ENCODE data around the gene CREBBP.

CREBBP gene

DNA sequence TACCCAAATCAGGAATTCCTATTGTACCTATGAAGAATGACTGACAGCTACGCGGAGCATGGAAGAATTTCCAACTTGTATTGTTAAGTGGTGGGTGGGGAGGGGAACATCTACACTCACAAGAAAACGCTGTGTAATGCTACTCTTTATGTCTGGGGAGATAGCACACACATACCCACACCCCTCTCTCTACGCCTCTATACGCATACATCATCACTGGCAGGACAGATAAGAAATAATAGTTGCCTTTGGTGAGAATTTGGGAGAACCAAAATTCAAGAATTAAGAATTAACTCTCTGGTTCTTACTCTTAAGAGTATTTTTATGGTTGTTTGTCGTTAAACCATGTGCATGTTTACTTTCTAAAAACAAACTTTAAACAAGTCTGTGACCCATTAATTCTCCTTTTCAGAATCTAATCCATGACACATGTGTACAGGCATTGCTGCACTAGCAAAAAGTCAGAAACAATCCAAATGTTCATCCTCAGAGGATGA, 33.9 kb downstream of the CREBBP start:
- Histone ChIP-seq H3K27ac (ENCODE audit: insufficient read depth in 1 of 2, low read depth in 1 of 2, low read length in 2 of 2, poor library complexity in 1 of 2, severe bottlenecking in 2 of 2) (no peak overlapping the region), H3K9me3 (ENCODE audit: control extremely low read depth in 1 of 5, control insufficient read depth in 4 of 5, insufficient read depth in 2 of 5, low read depth in 1 of 5, low read length in 4 of 5) (no peaks in the 10 kb centered on the region), H3K4me3 (ENCODE audit: control insufficient read depth in 1 of 7, extremely low read depth in 1 of 7, insufficient read depth in 4 of 7, low read depth in 2 of 7, low read length in 6 of 7) (no peak overlapping the region), H3K36me3 (ENCODE audit: control insufficient read depth in 4 of 4, insufficient read depth in 4 of 4, low read length in 3 of 4) (peaks cover 9 to 29% (median 19%) of the 10 kb centered on the region in 4 experiments), H3K4me1 (ENCODE audit: control extremely low read depth in 1 of 4, control insufficient read depth in 4 of 4, insufficient read depth in 4 of 4, low read length in 3 of 4) (peaks cover 5 to 12% (median 9%) of the 10 kb centered on the region in 4 experiments), H3K27me3 (replicated peaks in 2 of 5; ENCODE audit: control insufficient read depth in 4 of 5, insufficient read depth in 5 of 5, low read length in 4 of 5) (no peaks in the 10 kb centered on the region)
- CTCF ChIA-PET: no interaction called here
- WGBS (ENCODE audit: insufficient coverage): no CpG with 5 or more reads among the region's 6 CpGs
- POLR2A ChIA-PET: no interaction called here
- peak; percentile 36 to 72 (median 51) for DNase-seq

DNA sequence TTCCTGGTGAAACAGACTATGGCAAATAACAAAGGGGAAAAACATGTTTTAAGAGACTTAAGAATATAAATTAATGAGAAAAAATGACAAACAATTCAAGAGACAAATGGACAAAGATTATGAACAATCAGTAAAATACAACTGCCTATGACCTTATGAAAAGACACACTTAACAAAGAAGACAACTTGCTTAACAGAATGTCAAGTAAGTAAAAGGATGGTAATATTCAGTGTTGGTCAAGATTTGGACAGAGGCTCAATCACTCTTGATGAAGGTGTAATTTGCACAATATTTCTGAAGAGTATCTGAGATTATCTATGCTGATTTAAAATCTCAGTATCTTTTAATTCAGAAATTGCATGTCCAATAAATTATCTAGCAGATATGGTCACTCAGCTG, 34.4 kb downstream of the CREBBP start:
- Histone ChIP-seq H3K4me1 (ENCODE audit: control extremely low read depth in 1 of 4, control insufficient read depth in 4 of 4, insufficient read depth in 4 of 4, low read length in 3 of 4) (peaks cover 5 to 13% (median 10%) of the 10 kb centered on the region in 4 experiments), H3K27me3 (replicated peaks in 2 of 5; ENCODE audit: control insufficient read depth in 4 of 5, insufficient read depth in 5 of 5, low read length in 4 of 5) (no peaks in the 10 kb centered on the region), H3K4me3 (ENCODE audit: control insufficient read depth in 1 of 7, extremely low read depth in 1 of 7, insufficient read depth in 4 of 7, low read depth in 2 of 7, low read length in 6 of 7) (no peak overlapping the region), H3K36me3 (ENCODE audit: control insufficient read depth in 4 of 4, insufficient read depth in 4 of 4, low read length in 3 of 4) (peaks cover 9 to 29% (median 19%) of the 10 kb centered on the region in 4 experiments), H3K9me3 (ENCODE audit: control extremely low read depth in 1 of 5, control insufficient read depth in 4 of 5, insufficient read depth in 2 of 5, low read depth in 1 of 5, low read length in 4 of 5) (no peaks in the 10 kb centered on the region), H3K27ac (ENCODE audit: insufficient read depth in 1 of 2, low read depth in 1 of 2, low read length in 2 of 2, poor library complexity in 1 of 2, severe bottlenecking in 2 of 2) (no peak overlapping the region)
- POLR2A ChIA-PET: no interaction called here
- CTCF ChIA-PET: no interaction called here
- DNase-seq: no peak

DNA sequence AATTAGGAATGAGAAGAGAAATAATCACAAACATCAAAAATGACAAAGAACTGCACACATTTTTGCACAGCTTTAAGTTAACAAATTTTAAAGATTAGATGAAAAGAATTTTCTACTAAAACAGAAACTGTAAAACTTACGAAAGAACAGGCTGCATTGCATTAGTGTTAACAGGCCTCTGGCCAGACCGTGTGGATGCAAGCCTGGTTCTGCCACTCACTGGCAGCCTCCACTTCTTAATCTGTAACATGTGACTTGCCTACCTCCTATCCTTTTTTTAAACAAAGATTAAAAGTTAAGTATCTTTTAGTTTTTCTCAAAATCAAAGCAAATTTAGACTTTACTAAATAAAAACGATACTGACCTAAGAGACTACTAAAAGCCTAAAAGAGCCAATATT, 37.5 kb downstream of the CREBBP start:
- Histone ChIP-seq H3K36me3 (ENCODE audit: control insufficient read depth in 4 of 4, insufficient read depth in 4 of 4, low read length in 3 of 4) (peaks cover 0 to 5% (median 2%) of the 10 kb centered on the region in 4 experiments), H3K27ac (ENCODE audit: insufficient read depth in 1 of 2, low read depth in 1 of 2, low read length in 2 of 2, poor library complexity in 1 of 2, severe bottlenecking in 2 of 2) (no peak overlapping the region), H3K27me3 (replicated peaks in 2 of 5; ENCODE audit: control insufficient read depth in 4 of 5, insufficient read depth in 5 of 5, low read length in 4 of 5) (no peaks in the 10 kb centered on the region), H3K4me1 (ENCODE audit: control extremely low read depth in 1 of 4, control insufficient read depth in 4 of 4, insufficient read depth in 4 of 4, low read length in 3 of 4) (peaks cover 5 to 13% (median 10%) of the 10 kb centered on the region in 4 experiments), H3K9me3 (ENCODE audit: control extremely low read depth in 1 of 5, control insufficient read depth in 4 of 5, insufficient read depth in 2 of 5, low read depth in 1 of 5, low read length in 4 of 5) (no peaks in the 10 kb centered on the region), H3K4me3 (ENCODE audit: control insufficient read depth in 1 of 7, extremely low read depth in 1 of 7, insufficient read depth in 4 of 7, low read depth in 2 of 7, low read length in 6 of 7) (no peak overlapping the region)
- CTCF ChIA-PET: interaction anchor here (0.6 to 1.4 kb wide), 2 partner anchors 20 to 52 kb away, joined by 3 to 4 read pairs; no protein-coding TSS in a partner anchor
- POLR2A ChIA-PET: no interaction called here
- DNase-seq: no peak
- 64% methylated on average over 2 of the region's 3 CpGs for WGBS (ENCODE audit: insufficient coverage)

DNA sequence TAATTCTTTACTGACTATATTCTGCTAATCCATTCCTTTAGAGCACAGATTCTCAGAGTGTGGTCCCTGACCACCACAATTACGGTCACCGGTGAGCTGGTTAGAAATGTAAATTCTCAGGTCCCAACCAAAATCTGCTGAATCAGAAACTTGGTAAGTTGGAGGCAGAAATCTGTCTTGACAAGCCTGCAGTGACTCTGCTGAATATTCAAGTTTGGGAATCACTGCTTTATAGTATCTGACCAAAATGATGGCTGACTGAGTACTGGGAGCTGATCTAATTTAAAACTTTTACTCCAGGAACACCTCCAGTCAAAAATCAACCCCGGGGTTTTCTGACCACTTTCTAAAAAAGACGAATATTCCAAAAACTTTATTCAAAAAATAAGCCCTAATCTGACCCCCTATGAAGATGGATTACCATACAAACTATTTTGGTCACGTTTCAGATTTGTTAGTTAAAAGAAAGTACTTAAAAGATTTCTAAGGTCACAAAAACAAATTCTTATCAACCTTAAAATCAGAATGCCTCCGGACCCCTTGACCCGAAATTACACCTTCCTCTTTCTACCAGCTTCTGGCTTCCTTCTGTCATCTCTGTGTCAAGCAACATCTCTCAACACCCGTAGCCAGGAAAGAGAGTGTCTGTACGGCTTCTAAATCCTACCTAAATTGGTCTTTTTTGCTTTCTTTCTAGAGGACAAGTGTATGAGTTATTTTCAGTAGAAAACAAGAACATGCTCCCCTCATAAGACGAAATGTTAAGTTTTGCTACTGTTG, 38.6 kb downstream of the CREBBP start:
- H3K27ac ChIP-seq (ENCODE audit: insufficient read depth in 1 of 2, low read depth in 1 of 2, low read length in 2 of 2, poor library complexity in 1 of 2, severe bottlenecking in 2 of 2): peak overlapping the region in 1 of 2 experiments; percentile 54
- 79% methylated on average over 2 of the region's 10 CpGs for WGBS (ENCODE audit: insufficient coverage)
- no peaks in the 10 kb centered on the region for H3K27me3 ChIP-seq (replicated peaks in 2 of 5; ENCODE audit: control insufficient read depth in 4 of 5, insufficient read depth in 5 of 5, low read length in 4 of 5)
- ChIA-PET CTCF (interaction anchor here (0.6 to 1.4 kb wide), 2 partner anchors 18 to 51 kb away, joined by 3 to 4 read pairs; no protein-coding TSS in a partner anchor), POLR2A (no interaction called here)
- peak overlapping the region in 4 of 7 experiments; percentile 16 to 42 (median 38) for H3K4me3 ChIP-seq (ENCODE audit: control insufficient read depth in 1 of 7, extremely low read depth in 1 of 7, insufficient read depth in 4 of 7, low read depth in 2 of 7, low read length in 6 of 7)
- H3K36me3 ChIP-seq (ENCODE audit: control insufficient read depth in 4 of 4, insufficient read depth in 4 of 4, low read length in 3 of 4): peaks cover 0 to 3% (median 1%) of the 10 kb centered on the region in 4 experiments
- no peaks in the 10 kb centered on the region for H3K9me3 ChIP-seq (ENCODE audit: control extremely low read depth in 1 of 5, control insufficient read depth in 4 of 5, insufficient read depth in 2 of 5, low read depth in 1 of 5, low read length in 4 of 5)
- peak in 2 of 3 donors; percentile 61 to 73 for DNase-seq
- peaks cover 5 to 13% (median 10%) of the 10 kb centered on the region in 4 experiments for H3K4me1 ChIP-seq (ENCODE audit: control extremely low read depth in 1 of 4, control insufficient read depth in 4 of 4, insufficient read depth in 4 of 4, low read length in 3 of 4)

DNA sequence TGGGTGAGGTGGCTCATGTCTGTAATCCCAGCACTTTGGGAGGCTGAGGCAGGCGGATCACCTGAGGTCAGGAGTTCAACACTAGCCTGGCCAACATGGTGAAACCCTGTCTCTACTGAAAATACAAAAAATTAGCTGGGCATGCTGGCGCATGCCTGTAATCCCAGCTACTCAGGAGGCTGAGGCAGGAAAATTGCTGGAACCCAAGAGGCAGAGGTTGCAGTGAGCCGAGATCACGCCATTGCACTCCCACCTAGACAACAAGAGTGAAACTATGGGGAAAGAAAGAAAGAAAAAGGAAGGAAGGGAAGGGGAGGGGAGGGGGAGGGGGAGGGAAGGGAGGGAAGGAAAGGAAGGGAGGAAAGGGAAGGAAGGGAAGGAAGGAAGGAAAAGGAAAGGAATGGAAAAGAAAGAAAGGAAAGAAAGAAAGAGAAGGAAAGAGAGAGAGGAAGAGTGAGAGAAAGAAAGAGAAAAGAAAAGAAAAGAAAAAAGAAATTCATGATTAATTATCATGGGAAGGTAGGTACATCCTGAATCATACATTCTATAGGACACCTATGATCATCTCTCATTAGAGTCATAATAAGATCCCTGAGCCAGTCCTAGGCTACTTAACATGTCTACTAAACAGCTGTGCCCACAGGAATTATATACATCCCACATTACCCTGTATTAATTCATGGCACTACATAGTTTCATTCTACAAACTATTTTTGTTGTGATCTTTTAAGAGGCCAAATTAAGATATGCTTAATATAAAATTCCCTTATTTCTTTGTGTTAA, 40.9 kb downstream of the CREBBP start:
- Histone ChIP-seq H3K27me3 (replicated peaks in 2 of 5; ENCODE audit: control insufficient read depth in 4 of 5, insufficient read depth in 5 of 5, low read length in 4 of 5) (no peaks in the 10 kb centered on the region), H3K27ac (ENCODE audit: insufficient read depth in 1 of 2, low read depth in 1 of 2, low read length in 2 of 2, poor library complexity in 1 of 2, severe bottlenecking in 2 of 2) (no peak overlapping the region), H3K4me3 (ENCODE audit: control insufficient read depth in 1 of 7, extremely low read depth in 1 of 7, insufficient read depth in 4 of 7, low read depth in 2 of 7, low read length in 6 of 7) (no peak overlapping the region), H3K36me3 (ENCODE audit: control insufficient read depth in 4 of 4, insufficient read depth in 4 of 4, low read length in 3 of 4) (peaks cover 0 to 3% (median 2%) of the 10 kb centered on the region in 4 experiments), H3K9me3 (ENCODE audit: control extremely low read depth in 1 of 5, control insufficient read depth in 4 of 5, insufficient read depth in 2 of 5, low read depth in 1 of 5, low read length in 4 of 5) (no peaks in the 10 kb centered on the region), H3K4me1 (ENCODE audit: control extremely low read depth in 1 of 4, control insufficient read depth in 4 of 4, insufficient read depth in 4 of 4, low read length in 3 of 4) (peaks cover 5 to 13% (median 10%) of the 10 kb centered on the region in 4 experiments)
- no peak for DNase-seq
- WGBS (ENCODE audit: insufficient coverage): 100% methylated on average over 2 of the region's 4 CpGs
- ChIA-PET POLR2A (interaction anchor here (0.6 kb wide), 1 partner anchor 8 kb away, joined by 7 read pairs; no protein-coding TSS in a partner anchor), CTCF (no interaction called here)

DNA sequence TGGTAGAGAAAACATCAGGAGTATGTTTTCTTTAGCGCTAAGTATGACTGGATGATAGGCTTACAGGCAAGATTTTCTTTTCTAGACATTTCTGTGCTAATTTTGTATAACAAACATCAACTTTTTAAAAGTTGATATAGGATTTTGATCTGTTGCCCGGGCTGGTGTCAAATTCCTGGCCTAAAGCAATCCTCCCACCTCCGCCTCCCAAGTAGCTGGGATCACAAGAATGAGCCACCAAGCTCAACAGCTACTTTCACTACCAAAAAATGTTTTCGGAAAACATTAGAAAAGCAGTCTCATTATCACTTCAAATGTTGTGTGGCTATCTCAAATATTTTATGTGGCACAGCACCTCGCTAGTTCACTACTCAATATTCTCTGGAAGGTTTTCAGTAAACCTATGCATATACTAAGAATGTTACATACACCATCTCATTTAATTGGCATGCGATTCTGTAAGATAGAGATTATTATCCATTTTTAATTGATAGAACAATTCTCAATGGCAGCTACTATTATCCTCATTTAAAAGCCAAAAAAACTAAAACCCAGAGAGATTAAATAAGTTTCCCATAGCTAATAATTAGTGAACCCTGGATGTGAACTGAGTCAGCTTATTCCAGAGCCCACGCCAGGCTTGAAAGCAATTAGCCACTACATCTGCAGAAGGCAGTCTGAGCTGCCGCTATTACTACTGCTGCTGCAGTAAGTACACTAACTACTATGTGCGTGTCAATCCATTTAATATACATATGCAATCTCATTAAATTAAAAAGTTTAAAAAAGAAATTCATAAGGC, 41.7 kb downstream of the CREBBP start:
- H3K4me1 ChIP-seq (ENCODE audit: control extremely low read depth in 1 of 4, control insufficient read depth in 4 of 4, insufficient read depth in 4 of 4, low read length in 3 of 4): peaks cover 5 to 13% (median 10%) of the 10 kb centered on the region in 4 experiments
- WGBS (ENCODE audit: insufficient coverage): 97% methylated on average over 3 of the region's 9 CpGs
- ChIA-PET POLR2A (no interaction called here), CTCF (no interaction called here)
- no peaks in the 10 kb centered on the region for H3K27me3 ChIP-seq (replicated peaks in 2 of 5; ENCODE audit: control insufficient read depth in 4 of 5, insufficient read depth in 5 of 5, low read length in 4 of 5)
- DNase-seq: no peak
- peaks cover 3 to 8% (median 4%) of the 10 kb centered on the region in 4 experiments for H3K36me3 ChIP-seq (ENCODE audit: control insufficient read depth in 4 of 4, insufficient read depth in 4 of 4, low read length in 3 of 4)
- no peak overlapping the region for H3K27ac ChIP-seq (ENCODE audit: insufficient read depth in 1 of 2, low read depth in 1 of 2, low read length in 2 of 2, poor library complexity in 1 of 2, severe bottlenecking in 2 of 2)
- no peaks in the 10 kb centered on the region for H3K9me3 ChIP-seq (ENCODE audit: control extremely low read depth in 1 of 5, control insufficient read depth in 4 of 5, insufficient read depth in 2 of 5, low read depth in 1 of 5, low read length in 4 of 5)
- H3K4me3 ChIP-seq (ENCODE audit: control insufficient read depth in 1 of 7, extremely low read depth in 1 of 7, insufficient read depth in 4 of 7, low read depth in 2 of 7, low read length in 6 of 7): no peak overlapping the region
